ENCODE measurements around the gene HARS1. TPM values are rescaled to one million over a fixed set of nuclear protein-coding genes. Genes with fewer than 3 reads are reported as not detected.
A peak's percentile ranks its signal among the peaks of the same experiment; 100 is the strongest.
"Not testable (repeated sequence)": the region's sequence is repeated elsewhere in the genome, so short reads cannot be mapped to it uniquely, and the experiment has no call there.

Gene HARS1
- total RNA-seq, 1 donor from 2014 or later = 48.0 TPM

- DNase-seq (ENCODE audit: low read depth in 2 of 2) = no peak
Observed at GRCh38 chr5:140633501-140633900, 57.7 kb downstream of the HARS1 start.

GRCh38 chr5:140633021-140633471 lies 58.1 kb downstream of the HARS1 start, which contains the start of gene CD14:
TSS of gene CD14 (minus strand) at chr5:140633175. CDS start at chr5:140633071, 104 bp downstream.
- DNase-seq (ENCODE audit: low read depth in 2 of 2) = peak in 1 of 2 donors; percentile 18

GRCh38 chr5:140632366-140633020 lies 58.7 kb downstream of the HARS1 start:
- DNase-seq (ENCODE audit: low read depth in 2 of 2) = peak in 1 of 2 donors; percentile 54

DNA sequence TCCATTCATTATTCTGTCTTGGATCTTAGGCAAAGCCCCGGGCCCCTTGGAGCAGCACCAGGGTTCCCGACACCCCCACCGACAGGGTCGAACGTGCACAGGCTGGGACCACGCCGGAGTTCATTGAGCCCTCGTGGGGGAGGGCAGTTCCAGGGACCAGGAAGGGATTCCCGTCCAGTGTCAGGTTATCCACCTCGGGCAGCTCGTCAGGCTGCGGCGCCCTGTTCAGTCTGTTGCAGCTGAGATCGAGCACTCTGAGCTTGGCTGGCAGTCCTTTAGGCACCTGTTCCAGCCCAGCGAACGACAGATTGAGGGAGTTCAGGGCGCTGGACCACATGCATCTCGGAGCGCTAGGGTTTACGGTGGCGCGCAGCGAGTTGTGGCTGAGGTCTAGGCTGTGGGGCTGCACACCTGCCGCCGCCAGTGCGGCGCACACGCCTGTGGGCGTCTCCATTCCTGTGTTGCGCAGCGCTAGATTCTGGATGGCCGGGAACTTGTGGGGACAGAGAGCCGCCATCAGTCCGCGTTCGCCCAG lies 59.3 kb downstream of the HARS1 start:
- no peak for DNase-seq (ENCODE audit: low read depth in 2 of 2)

- no peak for DNase-seq (ENCODE audit: low read depth in 2 of 2)
Observed at GRCh38 chr5:140631036-140631417, 60.1 kb downstream of the HARS1 start.

- no peak for DNase-seq (ENCODE audit: low read depth in 2 of 2)
Observed at GRCh38 chr5:140630292-140631035, 60.7 kb downstream of the HARS1 start.

DNA sequence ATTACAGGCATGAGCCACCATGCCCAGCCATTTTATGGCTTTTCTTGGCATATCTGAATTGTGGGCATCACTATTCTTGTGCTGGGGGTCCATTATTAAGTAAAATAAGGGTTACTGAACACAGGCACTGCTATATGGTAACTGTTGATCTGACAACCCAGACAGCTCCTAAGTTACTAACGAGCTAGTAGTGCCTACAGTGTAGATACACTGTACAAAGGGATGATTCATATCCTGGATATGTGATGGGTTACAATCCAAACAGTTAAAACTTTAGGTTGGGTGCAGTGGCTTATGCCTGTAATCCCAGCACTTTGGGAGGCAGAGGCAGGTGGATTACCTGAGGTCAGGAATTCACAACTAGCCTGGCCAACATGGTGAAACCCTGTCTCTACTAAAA lies 62.5 kb downstream of the HARS1 start:
- no peak for DNase-seq (ENCODE audit: low read depth in 2 of 2)

GRCh38 chr5:140627972-140628371 lies 63.2 kb downstream of the HARS1 start:
- no peak for DNase-seq (ENCODE audit: low read depth in 2 of 2)

DNA sequence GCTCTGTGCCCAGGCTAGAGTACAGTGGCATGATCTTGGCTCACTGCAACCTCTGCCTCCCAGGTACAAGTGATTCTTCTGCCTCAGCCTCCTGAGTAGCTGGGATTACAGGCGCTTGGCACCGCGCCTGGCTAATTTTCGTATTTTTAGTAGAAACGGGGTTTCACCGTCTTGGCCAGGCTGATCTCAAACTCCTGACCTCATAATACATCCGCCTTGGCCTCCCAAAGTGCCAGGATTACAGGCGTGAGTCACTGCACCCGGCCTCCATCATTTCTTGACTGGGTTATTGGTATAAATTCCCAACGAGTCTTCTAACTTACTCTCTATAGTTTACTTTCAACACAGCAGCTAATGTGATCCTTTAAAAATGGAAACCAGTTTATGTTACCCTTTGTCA lies 66.3 kb downstream of the HARS1 start:
- DNase-seq (ENCODE audit: low read depth in 2 of 2) = not testable (repeated sequence)

Other genes with a start within 250 kb of the HARS1 start
- gene EIF4EBP3, start 143.7 kb downstream of the HARS1 start, total RNA-seq = 1.3 and 2.3 TPM in 2 replicates
- gene SRA1, start 133.9 kb downstream of the HARS1 start, total RNA-seq = 17.5 and 18.2 TPM in 2 replicates
- 3.3 and 6.6 TPM in 2 replicates for gene APBB3, start 126.8 kb downstream of the HARS1 start, total RNA-seq
- gene SLC35A4, start 126.5 kb downstream of the HARS1 start, total RNA-seq = 14.8 and 27.9 TPM in 2 replicates
- gene CD14, start 58.2 kb downstream of the HARS1 start, total RNA-seq = 1.9 and 10.7 TPM in 2 replicates
- gene TMCO6, start 51.9 kb downstream of the HARS1 start, total RNA-seq = 8.5 and 12.4 TPM in 2 replicates
- 60.2 and 70.5 TPM in 2 replicates for gene NDUFA2, start 43.7 kb downstream of the HARS1 start, total RNA-seq
- gene IK, start 43.5 kb downstream of the HARS1 start, total RNA-seq = 51.1 and 51.2 TPM in 2 replicates
- 24.6 and 31.7 TPM in 2 replicates for gene WDR55, start 26.5 kb downstream of the HARS1 start, total RNA-seq
- 0.13 TPM in 2 replicates for gene DND1, start 17.8 kb downstream of the HARS1 start, total RNA-seq
- 23.3 and 23.6 TPM in 2 replicates for gene HARS2, start 85 bp upstream of the HARS1 start, total RNA-seq
- 30.3 and 33.4 TPM in 2 replicates for gene ZMAT2, start 9.1 kb upstream of the HARS1 start, total RNA-seq
- gene PCDHA1, start 94.8 kb upstream of the HARS1 start, total RNA-seq = under 0.01 TPM in 1 of 2 replicates, not detected in the other
- gene PCDHA2, start 103.5 kb upstream of the HARS1 start, total RNA-seq = under 0.01 TPM in 1 of 2 replicates, not detected in the other
- gene PCDHA3, start 109.7 kb upstream of the HARS1 start, total RNA-seq = 0.13 and 0.25 TPM in 2 replicates
- under 0.01 and 0.25 TPM in 2 replicates for gene PCDHA4, start 115.7 kb upstream of the HARS1 start, total RNA-seq
- gene PCDHA5, start 130.2 kb upstream of the HARS1 start, total RNA-seq = under 0.01 TPM in 2 replicates
- 0.25 TPM in 1 of 2 replicates, not detected in the other for gene PCDHA6, start 136.6 kb upstream of the HARS1 start, total RNA-seq
- 0.13 and 0.38 TPM in 2 replicates for gene PCDHA7, start 142.9 kb upstream of the HARS1 start, total RNA-seq
- gene PCDHA8, start 149.8 kb upstream of the HARS1 start, total RNA-seq = 0.13 TPM in 1 of 2 replicates, not detected in the other
- gene PCDHA9, start 157.0 kb upstream of the HARS1 start, total RNA-seq = under 0.01 TPM in 2 replicates
- under 0.01 and 0.13 TPM in 2 replicates for gene PCDHA10, start 164.5 kb upstream of the HARS1 start, total RNA-seq
- gene PCDHA11, start 177.6 kb upstream of the HARS1 start, total RNA-seq = under 0.01 TPM in 1 of 2 replicates, not detected in the other
- gene PCDHA12, start 183.9 kb upstream of the HARS1 start, total RNA-seq = under 0.01 TPM in 1 of 2 replicates, not detected in the other
- under 0.01 TPM in 2 replicates for gene PCDHA13, start 190.8 kb upstream of the HARS1 start, total RNA-seq
- gene PCDHAC1, start 234.9 kb upstream of the HARS1 start, total RNA-seq = 0.13 TPM in 1 of 2 replicates, not detected in the other